Measurements from ENCODE around the gene TMEM272. TPM values are rescaled to one million over a fixed set of nuclear protein-coding genes. Genes with fewer than 3 reads are reported as not detected.

The TMEM272 gene
- total and polyA plus RNA-seq, 12 donors, result 0.09 to 2.7 (median 0.56) TPM

DNA sequence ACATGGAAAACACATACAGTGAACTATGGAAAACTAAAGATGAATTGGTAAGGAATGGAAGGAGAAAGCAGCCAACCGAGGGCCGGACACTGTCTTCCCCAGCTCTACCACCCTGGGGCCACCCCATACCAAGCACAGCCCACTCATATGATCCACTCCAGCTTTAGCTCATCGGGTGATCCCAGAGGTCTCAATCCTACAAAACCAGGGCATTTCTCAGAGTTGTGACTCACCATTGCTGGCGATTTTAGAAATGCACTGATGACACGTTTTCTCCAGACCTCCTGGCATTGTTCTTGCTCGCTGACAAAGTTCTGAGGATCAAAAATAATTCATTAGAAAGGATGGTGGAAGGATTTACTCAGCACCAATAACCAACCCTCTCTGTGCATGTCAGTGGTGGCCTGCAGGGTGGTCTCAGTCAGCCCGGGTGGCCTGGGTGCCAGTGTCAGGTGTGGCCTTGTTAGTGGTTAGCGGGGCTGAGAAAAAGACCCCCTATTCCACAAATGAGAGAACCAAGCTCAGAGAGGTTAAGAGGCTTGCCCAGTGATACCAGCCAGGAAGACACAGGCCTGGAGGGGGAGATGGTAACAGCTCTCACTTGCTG is 6.6 kb downstream of the TMEM272 start:
- WGBS, 2 donors, result 92 to 93% methylated on average over 8 of the region's 8 CpGs
- ATAC-seq (no peak), DNase-seq (no peak)
- Histone ChIP-seq H3K36me3 (no peaks in the 10 kb centered on the region), H3K9me3 (no peaks in the 10 kb centered on the region), H3K27me3 (no peaks in the 10 kb centered on the region), H3K27ac (peak overlapping the region in 1 of 10 donors; percentile 76), H3K4me3 (no peak overlapping the region), H3K4me1 (peaks cover 0 to 6% (median 0%) of the 10 kb centered on the region in 9 donors)
- TF ChIP-seq, protein P1, sequence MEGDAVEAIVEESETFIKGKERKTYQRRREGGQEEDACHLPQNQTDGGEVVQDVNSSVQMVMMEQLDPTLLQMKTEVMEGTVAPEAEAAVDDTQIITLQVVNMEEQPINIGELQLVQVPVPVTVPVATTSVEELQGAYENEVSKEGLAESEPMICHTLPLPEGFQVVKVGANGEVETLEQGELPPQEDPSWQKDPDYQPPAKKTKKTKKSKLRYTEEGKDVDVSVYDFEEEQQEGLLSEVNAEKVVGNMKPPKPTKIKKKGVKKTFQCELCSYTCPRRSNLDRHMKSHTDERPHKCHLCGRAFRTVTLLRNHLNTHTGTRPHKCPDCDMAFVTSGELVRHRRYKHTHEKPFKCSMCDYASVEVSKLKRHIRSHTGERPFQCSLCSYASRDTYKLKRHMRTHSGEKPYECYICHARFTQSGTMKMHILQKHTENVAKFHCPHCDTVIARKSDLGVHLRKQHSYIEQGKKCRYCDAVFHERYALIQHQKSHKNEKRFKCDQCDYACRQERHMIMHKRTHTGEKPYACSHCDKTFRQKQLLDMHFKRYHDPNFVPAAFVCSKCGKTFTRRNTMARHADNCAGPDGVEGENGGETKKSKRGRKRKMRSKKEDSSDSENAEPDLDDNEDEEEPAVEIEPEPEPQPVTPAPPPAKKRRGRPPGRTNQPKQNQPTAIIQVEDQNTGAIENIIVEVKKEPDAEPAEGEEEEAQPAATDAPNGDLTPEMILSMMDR (IDR thresholded peaks at IDR 0.05), result no peak
- intact Hi-C loops (cut with DNase I), result no loop called here

DNA sequence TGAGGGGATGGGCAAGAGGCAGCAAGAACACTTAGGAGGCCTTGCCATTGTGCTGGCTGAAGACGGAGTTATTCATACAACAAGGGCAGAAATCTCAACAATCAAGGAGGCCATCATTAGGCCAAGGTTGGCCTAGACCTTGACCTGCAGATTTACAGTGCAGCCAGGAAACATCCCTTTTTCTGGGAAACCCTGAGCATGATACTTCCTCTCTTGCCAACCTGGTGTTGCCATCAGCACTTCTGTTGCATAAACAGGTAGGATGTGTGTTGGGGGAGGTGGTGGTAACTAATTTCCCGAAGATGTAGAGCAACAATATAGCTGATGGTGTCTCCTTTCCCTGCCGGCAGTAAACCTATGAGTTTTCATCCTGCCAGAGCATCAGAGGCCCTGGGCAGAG is 8.0 kb downstream of the TMEM272 start:
- intact Hi-C loops (cut with DNase I), result no loop called here
- TF ChIP-seq, protein P1 (IDR thresholded peaks at IDR 0.05), result no peak
- DNase-seq (no peak), ATAC-seq (no peak)
- Histone ChIP-seq H3K4me3 (no peak overlapping the region), H3K36me3 (no peaks in the 10 kb centered on the region), H3K27me3 (no peaks in the 10 kb centered on the region), H3K4me1 (peaks cover 0 to 9% (median 4%) of the 10 kb centered on the region in 9 donors), H3K9me3 (no peaks in the 10 kb centered on the region), H3K27ac (peak overlapping the region in 1 of 10 donors; percentile 76)
- WGBS, 2 donors, result 92 to 96% methylated on average over 3 of the region's 3 CpGs

DNA sequence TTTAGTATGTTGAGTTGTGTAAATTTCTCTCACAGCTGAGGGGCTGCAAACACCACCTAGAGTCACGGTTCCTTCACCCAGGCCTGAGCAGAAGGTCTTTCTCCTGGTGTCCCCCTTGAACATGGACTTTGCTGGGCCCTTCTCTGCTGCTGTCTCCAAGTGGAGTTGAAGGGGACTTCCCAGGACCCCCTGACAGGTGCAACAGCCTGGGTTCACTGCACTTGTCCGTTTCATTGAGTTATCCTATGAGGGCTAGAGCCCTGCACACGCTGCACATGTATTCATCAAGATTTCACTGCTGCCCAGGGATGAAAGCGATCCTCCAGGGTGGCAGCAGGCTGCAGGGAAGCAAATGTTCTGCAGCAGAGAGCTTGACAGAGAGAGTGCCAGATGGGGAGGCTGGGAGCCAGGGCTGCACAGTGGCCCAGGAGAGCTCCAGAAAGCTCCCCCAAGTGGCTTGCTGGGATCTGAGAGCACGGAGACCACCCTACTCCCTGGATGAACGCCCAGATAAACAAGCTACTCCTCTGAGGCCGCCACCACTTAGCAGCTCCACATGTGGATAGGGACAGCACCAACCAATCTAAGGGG is 10.3 kb downstream of the TMEM272 start:
- intact Hi-C loops (cut with DNase I), result no loop called here
- Histone ChIP-seq H3K27me3 (no peaks in the 10 kb centered on the region), H3K4me3 (no peak overlapping the region), H3K27ac (no peak overlapping the region), H3K36me3 (no peaks in the 10 kb centered on the region), H3K9me3 (no peaks in the 10 kb centered on the region), H3K4me1 (peaks cover 0 to 10% (median 5%) of the 10 kb centered on the region in 9 donors)
- WGBS, 2 donors, result 54 to 71% methylated on average over 7 of the region's 7 CpGs
- ATAC-seq, result peak in 1 of 8 donors; percentile 42
- DNase-seq, result no peak
- TF ChIP-seq, protein P1 (IDR thresholded peaks at IDR 0.05), result no peak

DNA sequence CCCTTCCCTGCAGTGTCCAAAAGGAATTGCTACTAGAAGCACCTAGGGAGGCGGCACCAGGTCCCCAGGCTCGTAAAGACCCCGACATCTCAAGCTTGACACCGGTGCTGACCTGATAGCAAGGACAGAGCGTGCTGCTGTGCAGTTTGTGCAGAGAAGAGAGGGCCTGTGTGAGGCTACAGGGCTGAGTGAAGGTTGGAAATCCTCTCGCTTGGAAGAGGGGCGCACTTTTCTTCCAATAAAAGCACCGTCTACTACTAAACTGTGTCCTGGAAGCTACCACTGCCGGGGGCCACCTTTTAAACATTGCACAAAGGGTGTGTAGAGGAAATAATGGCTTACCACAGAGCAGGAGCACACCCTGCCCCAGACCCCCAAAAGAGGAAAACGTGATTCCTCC is 11.0 kb downstream of the TMEM272 start:
- Histone ChIP-seq H3K4me3 (no peak overlapping the region), H3K27ac (no peak overlapping the region), H3K4me1 (peaks cover 0 to 9% (median 5%) of the 10 kb centered on the region in 9 donors), H3K36me3 (no peaks in the 10 kb centered on the region), H3K27me3 (no peaks in the 10 kb centered on the region), H3K9me3 (no peaks in the 10 kb centered on the region)
- intact Hi-C loops (cut with DNase I), result loop anchor here in 1 of 10 donors (2.0 kb wide), 1 partner anchor 19 kb away; no protein-coding TSS in a partner anchor
- TF ChIP-seq, protein P1 (IDR thresholded peaks at IDR 0.05), result no peak
- WGBS, 2 donors, result 85 to 90% methylated on average over 10 of the region's 10 CpGs
- no peak for ATAC-seq
- no peak for DNase-seq
